A549 (cell line): ENCODE data around the gene ACP5.

Source experiments
- CEBPB ChIP-seq, 2 experiments: fragments of >200 bp in 1 of 2; sonication (Bioruptor Twin) in 1 of 2; formaldehyde crosslinking in 1 of 2; IDR thresholded peaks; 2 replicates each; pipeline ENCODE4 v1.6.1; 2012 to 2016
- TF ChIP-seq, protein P1 (sequence below): fragments of >200 bp; sonication (Bioruptor Twin); formaldehyde crosslinking; IDR thresholded peaks from 3 replicates; pipeline ENCODE4 v1.5.1; 2016
- TF ChIP-seq, protein P2 (sequence below): fragments of >200 bp; sonication (Bioruptor Twin); formaldehyde crosslinking; IDR thresholded peaks from 2 replicates; pipeline ENCODE4 v1.6.1; 2016

DNA sequence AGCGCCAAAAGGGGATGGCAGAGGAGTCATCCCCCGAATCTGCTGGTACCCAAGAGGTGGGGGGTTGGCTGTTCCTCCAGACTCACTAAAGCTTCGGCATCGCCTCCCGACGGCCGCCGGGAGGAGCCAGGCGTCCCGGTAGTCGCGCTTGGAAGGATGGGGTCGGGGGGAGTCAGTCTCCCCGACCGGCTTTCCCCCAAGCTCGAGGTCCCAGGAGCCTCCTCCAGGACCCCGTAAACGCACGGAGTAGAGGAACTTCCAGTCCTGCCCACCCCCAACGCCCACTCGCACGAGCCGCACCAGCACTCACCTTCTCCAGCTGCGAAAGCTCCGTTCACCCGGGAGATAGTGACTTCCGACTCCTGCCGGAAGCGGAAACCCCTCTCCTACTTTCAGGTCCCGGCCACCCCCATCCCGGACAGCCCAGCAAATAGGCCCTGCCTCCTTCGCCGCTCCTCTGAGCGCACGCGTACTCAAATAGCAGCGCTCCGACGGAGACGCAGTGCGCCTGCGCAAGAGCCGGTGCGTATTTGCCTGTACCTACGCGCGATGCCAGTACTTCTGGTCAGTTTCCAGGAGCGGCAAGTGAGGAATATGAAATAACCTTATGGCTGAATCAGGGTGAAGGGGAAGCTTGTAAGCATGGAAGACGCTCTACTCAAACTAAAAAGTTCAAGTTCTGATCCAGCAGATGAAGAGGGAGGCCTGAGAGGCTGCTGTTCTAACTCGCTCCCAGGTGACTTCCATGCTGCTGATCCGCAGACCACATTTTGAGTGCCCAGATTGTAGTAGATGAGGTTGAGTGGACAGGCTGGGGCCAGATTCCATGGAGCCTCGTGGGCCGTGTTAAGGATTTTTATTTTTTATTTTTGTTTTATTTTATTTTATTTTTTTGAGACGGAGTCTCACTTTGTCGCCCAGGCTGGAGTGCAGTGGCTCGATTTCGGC is 18.3 kb downstream of the ACP5 start, which contains the start of gene ELOF1:
- TF ChIP-seq, protein P1, sequence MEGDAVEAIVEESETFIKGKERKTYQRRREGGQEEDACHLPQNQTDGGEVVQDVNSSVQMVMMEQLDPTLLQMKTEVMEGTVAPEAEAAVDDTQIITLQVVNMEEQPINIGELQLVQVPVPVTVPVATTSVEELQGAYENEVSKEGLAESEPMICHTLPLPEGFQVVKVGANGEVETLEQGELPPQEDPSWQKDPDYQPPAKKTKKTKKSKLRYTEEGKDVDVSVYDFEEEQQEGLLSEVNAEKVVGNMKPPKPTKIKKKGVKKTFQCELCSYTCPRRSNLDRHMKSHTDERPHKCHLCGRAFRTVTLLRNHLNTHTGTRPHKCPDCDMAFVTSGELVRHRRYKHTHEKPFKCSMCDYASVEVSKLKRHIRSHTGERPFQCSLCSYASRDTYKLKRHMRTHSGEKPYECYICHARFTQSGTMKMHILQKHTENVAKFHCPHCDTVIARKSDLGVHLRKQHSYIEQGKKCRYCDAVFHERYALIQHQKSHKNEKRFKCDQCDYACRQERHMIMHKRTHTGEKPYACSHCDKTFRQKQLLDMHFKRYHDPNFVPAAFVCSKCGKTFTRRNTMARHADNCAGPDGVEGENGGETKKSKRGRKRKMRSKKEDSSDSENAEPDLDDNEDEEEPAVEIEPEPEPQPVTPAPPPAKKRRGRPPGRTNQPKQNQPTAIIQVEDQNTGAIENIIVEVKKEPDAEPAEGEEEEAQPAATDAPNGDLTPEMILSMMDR: no peak
- no peak for TF ChIP-seq CEBPB (IDR thresholded peaks at IDR 0.05)
- TF ChIP-seq, protein P2, sequence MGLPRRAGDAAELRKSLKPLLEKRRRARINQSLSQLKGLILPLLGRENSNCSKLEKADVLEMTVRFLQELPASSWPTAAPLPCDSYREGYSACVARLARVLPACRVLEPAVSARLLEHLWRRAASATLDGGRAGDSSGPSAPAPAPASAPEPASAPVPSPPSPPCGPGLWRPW: no peak
